Activated CD4-positive, CD25-positive, alpha-beta regulatory T cell treated with anti-CD3 and anti-CD28 coated beads, Interleukin-2, amount 50 U/mL, for 72 hours (primary cell): ENCODE data around the gene ST6GAL1.
"Not testable (repeated sequence)": the region's sequence is repeated elsewhere in the genome, so short reads cannot be mapped to it uniquely, and the experiment has no call there.

Experiments used
- DNase-seq: peaks from one replicate; pipeline ENCODE4 v3.0.0; 2021

ST6GAL1 gene

DNA sequence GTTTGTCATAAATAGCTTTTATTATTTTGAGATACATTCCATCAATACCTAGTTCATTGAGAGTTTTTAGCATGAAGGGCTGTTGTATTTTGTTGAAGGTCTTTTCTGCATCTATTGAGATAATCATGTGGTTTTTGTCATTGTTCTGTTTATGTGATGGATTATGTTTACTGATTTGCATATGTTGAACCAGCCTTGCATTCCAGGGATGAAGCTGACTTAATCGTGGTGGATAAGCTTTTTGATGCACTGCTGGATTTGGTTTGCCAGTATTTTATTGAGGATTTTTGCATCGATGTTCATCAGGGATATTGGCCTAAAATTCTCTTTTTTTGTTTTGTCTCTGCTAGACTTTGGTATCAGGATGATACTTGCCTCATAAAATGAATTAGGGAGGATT is 124.1 kb downstream of the ST6GAL1 start:
- DNase-seq: not testable (repeated sequence)

DNA sequence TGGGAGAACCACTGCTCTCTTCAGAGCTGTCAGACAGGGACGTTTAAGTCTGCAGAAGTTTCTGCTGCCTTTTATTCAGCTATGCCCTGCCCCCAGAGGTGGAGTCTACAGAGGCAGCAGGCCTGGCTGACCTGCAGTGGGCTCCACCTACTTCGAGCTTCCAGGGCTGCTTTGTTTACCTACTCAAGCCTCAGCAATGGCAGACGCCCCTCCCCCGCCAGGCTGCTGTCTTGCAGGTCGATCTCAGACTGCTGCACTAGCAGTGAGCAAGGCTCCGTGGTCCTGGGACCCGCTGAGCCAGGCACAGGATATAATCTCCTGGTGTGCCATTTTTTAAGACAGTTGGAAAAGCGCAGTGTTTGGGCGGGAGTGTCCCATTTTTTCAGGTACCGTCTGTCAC is 127.5 kb downstream of the ST6GAL1 start:
- not testable (repeated sequence) for DNase-seq

DNA sequence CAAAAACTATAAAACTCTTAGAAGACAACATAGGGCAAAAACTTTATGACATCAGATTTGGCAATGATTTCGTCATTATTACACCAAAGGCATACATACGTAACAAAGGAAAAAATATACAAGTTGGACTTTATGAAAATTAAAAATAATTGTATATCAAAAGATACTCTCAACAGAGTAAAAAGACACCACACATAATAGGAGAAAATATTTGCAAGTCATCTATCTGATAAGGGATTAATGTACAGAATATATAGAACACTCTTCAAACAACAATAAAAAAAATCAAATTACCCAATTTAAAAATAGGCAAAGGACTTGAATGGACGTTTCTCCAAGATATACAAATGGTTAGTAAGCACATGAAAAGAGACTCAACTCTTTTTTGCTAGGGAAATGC is 131.4 kb downstream of the ST6GAL1 start:
- DNase-seq: no peak

DNA sequence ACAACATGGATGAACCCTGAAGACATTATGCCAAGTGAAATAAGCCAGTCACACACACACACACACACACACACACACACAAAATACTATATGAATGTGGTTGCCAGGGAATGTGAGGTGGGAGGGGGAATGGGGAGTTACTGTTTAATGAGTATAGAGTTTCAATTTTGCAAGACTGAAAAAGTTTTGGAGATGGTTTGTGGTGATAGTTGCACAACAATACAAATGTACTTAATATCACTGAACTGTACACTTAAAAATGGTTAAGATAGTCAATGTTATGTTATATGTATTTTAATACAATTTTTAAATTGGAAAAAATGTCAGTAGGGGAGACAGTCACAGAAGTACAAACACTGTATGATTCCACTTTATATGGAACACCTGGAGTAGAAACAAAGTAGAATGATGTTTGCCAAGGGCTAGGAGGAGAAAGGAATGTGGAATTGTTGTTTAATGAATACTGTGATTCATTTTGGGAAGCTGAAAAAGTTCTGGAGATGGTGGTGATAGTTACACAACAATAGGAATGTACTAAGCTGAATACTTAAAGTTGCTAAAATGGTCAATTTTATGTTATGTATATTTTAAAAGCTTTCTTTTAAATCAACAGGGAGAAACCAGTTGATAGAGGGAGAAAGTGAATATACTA is 132.3 kb downstream of the ST6GAL1 start:
- DNase-seq: no peak

DNA sequence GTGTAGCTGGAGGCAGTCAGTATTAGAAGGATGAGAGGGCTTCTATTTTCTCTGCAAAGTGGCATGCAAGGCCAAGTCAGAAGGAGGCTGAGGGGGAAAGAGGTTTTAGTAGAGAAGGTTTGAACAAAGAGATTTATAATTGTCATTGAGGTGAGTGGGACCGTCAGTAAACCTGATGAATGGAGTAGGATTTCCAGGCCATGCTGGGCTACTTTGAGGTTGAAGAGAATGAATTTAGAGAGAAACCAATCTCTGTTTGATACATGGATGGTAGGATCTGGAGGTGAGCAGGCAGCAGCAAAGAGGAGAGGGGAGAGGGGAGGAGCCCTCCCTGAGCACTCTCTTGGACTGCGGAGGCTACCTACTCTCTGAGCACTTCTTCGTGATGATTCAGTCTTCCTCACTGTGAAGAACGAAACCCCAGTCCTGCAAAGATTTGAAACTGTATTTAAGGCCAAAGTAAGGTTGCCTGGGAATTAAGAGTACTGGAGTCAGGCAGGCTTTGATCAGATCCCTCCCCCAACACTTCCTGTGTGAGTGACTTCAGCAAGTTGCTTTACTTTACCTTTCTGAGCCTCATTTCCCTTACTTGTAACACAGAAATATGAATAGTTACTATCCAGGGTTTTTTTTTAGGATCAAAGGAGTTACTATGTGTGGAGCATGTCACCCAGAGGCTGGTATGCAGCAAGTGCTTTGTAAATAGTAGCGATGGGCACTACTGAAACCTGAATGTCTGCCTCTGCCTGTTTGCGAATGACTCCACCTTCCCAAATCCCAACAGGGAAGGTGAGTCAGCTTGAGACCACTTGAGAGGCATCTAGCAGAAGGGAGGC is 133.2 kb downstream of the ST6GAL1 start:
- DNase-seq: no peak

DNA sequence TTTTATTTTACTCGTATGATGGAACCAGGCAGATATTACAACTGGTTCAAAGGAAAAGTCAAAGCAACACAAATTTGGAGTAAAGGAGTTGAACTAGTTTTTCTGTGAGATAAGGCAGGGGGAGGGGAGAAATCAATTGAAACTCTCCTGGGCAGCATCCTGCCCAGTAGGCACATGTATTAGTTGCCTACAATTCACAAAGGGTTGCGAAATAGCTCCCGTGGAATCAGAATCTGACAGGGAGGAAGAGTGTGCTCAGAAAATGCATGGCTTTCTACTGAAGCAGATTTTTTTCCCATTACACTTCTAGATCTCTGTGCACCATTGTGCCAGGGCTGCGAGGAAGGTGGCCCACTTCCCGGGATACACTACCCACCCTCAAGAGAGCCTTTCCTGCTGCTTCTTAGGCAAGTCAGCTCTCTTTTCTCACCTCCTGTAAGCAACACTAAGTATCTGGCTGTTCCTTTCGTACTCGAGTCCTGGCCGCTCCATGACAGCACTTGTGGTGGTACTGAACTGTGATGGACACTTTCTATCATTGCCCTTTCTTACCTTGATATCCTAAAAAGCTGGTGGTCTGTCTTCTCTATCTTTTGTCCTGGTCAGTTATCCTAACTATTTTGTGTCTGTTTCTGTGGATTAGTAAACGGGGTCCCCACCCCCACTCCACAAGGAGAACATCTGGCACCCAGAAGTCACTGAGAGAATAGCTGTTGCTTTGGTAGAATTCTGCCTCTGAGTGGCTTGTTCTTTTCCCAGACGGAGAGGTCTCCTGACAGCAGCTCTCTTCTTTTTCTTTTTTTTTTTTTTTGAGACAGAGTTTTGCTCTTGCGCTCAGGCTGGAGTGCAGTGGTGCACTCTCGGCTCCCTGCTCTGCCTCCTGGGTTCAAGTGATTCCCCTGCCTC is 134.1 kb downstream of the ST6GAL1 start:
- no peak for DNase-seq

GRCh38 chr3:187066228-187066995 is 136.1 kb downstream of the ST6GAL1 start:
- no peak for DNase-seq

DNA sequence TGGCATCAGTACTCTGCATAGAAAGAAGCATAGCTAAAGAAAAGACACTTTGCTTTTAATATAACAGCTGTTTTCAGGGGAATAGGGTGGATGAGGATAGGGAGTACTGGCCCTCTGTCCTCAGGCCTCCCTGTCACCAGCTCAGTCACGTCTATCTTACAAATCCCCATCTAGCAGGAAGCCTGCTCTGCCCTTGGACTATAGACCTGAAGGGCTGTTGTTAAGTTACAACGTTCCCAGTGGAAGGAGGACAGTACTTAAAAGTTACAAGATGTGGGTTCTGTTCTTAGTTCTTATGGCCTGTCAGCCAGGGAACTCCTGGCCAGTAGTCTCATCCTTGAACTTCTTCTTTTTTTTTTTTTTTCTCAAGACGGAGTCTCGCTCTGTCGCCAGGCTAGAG is 138.5 kb downstream of the ST6GAL1 start:
- no peak for DNase-seq

GRCh38 chr3:187069857-187070516 is 139.7 kb downstream of the ST6GAL1 start:
- DNase-seq: no peak

- no peak for DNase-seq
These were observed 141.8 kb downstream of the ST6GAL1 start for GRCh38 chr3:187072102-187072501.

GRCh38 chr3:187072511-187072910 is 142.2 kb downstream of the ST6GAL1 start:
- DNase-seq: no peak

DNA sequence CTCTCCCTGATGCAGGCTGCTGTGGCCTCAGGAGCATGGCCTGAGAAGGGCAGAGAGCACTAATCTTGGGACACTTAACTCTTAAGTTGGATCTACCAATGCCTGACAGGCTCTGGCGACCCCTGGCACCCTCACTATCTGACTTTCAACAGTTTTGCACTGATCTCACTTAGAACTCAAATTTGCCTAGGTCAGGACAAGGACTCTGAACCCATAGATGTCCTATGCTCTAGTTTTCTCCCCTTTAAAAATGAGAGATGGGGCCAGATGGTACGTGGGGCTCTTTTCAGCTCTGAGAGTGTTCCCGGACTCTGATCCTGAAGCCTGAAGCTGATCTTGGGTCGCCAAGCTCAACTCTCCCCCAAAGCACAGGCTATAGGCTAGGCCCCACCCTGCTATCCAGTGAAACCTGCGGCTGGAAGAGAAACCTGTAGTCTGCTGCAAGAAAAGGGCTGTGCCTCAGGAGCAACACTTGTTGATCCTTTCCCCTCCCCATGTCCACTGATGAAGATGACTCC is 143.3 kb downstream of the ST6GAL1 start:
- DNase-seq: no peak

- DNase-seq: no peak
These were observed 144.5 kb downstream of the ST6GAL1 start for GRCh38 chr3:187074846-187075245.

DNA sequence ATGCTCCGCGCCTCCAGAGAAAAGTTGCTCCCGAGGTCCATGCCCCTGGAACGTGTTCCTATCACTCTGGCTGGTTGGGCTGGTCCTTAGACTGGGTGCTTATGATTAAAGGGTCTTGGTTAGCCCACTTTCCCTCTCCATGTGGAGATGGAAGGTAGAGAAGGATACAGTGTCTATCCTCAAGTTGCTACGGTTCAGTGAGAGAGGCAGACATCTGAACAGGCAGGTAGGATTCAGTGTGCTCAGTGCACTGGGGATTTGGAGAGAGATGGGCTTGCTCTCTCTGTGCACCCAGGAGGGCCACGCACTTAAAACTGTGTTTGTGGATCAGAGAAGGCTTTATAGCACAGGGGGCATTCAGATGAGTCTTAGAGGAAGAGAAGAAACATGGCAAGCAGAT is 146.0 kb downstream of the ST6GAL1 start:
- DNase-seq: no peak

DNA sequence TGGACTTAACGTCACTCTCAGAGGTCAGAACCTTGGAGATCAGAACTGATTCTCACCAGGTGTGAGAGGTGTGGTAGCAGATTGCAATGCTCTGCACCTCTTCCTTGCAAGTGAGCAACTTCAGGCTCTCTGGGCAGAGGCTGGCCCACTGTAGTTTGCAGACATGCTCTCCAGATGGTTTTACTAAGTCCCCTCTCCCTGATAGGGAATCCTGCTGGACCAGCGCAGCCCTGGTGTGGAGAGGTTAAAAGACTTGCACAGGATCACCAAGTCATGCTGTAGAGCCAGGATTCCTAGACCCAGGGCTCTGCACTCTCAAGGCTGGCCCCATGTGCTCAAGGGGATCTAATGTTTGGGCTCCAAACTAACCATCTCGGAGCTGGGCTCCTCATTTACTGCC is 146.8 kb downstream of the ST6GAL1 start:
- no peak for DNase-seq

GRCh38 chr3:187077537-187077936 is 147.2 kb downstream of the ST6GAL1 start:
- no peak for DNase-seq

DNA sequence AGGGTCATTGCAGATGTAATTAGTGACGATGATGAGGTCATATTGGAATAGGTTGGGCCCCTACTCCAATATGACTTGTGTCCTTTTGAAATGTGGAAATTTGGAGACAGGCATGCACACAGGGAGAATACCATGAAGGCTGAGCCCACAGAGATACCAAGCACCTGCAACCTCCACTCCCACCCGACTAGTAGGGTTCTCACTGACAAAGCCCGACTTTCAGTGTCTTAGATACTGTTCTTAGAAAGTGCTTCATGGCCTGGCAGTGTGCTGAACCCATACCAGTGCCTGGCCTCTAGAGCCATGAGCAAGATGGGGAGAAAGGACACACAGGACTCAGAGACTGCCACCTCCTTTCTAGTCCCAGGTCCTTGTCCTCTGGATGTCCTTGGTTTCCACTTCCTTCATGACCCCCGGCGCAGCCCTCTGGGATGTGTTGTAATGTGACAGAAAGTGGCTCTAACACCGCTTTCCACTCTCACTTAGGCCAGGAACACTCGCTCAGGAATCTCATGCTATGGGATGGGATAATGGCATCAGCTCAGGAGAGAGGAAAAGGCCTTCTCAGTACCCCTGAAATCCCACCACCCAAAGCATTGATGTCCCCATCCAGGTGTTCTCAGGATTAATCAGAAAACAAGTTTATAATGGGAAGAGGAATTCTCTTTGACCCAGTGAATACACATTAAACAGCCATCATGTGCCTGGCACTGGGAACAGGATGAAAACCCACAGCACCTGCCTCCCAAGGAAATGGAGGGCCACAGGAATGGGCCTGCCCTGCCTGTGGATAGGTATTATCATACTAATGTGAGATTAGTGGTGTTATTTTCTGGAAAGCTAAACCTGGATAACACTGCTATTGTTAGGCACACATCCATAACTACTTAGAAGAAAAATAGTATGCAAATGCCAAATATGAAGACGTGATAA is 149.0 kb downstream of the ST6GAL1 start:
- no peak for DNase-seq

DNA sequence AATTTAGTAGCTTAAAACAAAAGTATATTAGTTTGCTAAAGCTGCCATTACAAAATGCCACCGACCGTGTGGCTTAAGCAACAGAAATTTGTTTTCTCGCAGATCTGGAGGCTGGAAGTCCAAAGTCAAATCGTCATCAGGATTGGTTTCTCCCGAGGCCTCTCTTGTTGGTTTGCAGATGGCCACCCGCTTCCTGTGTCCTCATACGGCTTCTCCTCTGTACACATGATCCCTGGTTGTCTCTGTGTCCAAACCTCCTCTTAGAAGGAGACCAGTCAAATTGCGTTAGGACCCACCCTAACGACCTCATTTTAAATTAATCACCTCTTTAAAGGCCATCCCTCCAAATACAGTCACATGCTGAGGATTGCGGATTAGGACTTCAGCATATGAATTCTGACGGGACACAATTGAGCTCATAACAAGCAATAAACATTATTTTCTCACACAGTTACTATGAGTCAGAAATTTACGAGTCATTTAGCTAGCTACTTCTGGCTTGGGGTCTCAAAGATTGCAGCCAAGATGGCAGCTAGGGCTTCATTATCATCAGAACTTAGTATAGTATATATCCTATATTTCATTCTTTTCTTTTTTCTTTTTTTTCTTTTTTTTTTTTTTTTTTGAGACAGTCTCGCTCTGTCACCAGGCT is 150.6 kb downstream of the ST6GAL1 start:
- no peak for DNase-seq

- no peak for DNase-seq
These were observed 152.5 kb downstream of the ST6GAL1 start for GRCh38 chr3:187082758-187083375.

DNA sequence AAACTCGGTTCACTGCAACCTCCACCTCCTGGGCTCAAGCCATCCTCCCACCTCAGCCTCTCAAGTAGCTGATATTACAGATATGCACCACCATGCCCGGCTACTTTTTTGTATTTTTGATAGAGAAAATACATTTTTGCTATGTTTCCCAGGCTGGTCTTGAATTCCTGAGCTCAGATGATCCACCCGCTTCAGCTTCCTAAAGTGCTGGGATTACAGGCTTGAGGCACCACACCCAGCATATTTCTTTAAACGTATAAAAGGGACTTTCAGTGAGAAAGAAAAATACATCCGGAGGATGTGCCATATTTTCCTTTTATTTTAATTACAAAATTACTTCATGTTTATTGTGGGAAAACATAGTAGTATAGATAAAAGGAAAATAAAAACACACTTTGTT is 153.8 kb downstream of the ST6GAL1 start:
- no peak for DNase-seq
